HG03175 (cell line): ENCODE data around the gene YTHDC1.
A peak's percentile ranks its signal among the peaks of the same experiment; 100 is the strongest.
"Not testable (repeated sequence)": the region's sequence is repeated elsewhere in the genome, so short reads cannot be mapped to it uniquely, and the experiment has no call there.

Source experiments
- ATAC-seq: cut with Tn5 transposase; IDR thresholded peaks from one replicate; pipeline ENCODE4 v1.9.1; 2021; ENCODE audit warnings: mild to moderate bottlenecking, moderate library complexity; ENCODE audit not compliant: unreplicated experiment

YTHDC1 gene

DNA sequence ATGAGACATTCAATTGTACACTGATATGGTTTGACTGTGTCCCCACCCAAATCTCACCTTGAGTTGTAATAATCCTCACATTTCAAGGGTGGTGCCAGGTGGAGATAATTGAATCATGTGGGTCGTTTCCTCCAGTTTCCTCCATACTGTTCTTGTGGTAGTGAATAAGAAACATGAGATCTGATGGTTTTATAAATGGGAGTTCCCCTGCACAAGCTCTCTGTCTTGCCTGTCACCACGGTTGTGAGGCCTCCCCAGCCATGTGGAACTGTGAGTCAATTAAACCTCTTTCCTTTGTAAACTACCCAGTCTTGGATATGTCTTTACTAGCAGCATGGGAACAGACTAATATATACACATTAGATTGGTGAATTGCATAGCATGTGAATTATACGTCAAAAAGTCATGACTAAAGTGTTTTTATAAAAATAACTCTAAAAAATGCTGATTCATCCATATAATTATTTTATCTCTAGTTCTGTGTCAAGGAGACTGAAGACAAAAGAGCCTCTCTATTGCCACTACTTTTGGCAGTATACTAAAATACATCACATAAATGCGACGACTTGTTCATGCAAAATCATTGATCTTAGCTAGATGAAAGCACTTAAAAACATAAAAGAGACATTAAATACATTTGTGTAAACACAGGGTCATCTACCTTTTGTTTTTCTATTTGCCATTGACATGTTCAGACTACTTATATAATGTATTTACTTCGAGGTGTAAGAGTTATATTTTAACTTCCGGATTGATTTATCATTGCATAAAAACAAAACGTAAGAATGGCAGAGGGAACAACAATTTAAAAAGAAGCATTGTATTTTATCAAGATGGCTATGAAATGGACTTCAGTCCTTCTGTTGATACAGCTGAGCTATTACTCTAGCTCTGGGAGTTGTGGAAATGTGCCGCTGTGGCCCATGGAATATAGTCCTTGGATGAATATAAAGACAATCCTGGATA is 50.1 kb downstream of the YTHDC1 start:
- ATAC-seq = no peak

DNA sequence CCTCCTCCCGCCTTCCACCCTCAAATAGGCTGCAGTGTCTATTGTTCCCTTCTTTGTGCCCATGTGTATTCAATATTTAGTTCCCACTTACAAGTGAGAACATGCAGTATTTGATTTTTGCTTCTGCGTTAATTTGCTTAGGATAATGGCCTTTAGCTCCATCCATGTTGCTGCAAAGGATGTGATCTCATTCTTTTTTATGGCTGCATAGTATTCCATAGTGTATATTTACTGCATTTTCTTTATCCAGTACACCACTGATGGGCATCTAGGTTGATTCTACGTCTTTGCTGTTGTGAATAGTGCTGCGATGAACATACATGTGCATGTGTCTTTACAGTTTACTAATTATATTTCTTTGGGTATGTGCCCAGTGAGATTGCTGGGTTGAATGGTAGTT is 52.8 kb downstream of the YTHDC1 start:
- no peak for ATAC-seq

DNA sequence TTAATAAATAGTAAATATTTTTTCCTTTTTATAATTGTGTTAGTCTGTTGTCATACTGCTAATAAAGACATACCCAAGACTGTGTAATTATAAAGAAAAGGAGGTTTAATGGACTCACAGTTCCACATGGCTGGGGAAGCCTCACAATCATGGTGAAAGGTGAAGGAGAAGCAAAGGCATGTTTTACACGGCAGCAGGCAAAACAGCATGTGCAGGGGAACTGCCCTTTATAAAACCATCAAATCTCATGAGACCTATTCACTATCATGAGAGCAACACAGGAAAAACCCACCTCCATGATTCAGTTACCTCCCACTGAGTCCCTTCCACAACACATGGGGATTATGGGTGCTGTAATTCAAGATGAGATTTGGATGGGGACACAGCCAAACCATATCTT is 58.6 kb downstream of the YTHDC1 start:
- no peak for ATAC-seq

DNA sequence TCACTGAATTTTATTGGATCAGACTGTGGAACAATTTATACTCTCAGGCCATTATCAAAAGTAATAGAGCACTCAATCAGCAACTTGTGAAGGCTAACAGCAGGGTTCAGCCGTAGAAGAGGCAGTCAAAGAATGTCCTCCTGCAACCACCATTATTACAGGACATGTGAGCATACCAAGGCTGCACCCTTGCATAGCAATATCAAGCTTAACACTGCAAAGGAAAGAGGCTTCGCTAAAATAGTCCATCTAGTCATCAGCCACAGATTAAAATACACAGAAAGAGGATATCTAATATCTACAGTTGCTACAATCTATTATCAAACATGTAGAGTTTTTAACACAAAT is 61.5 kb downstream of the YTHDC1 start:
- ATAC-seq = no peak

DNA sequence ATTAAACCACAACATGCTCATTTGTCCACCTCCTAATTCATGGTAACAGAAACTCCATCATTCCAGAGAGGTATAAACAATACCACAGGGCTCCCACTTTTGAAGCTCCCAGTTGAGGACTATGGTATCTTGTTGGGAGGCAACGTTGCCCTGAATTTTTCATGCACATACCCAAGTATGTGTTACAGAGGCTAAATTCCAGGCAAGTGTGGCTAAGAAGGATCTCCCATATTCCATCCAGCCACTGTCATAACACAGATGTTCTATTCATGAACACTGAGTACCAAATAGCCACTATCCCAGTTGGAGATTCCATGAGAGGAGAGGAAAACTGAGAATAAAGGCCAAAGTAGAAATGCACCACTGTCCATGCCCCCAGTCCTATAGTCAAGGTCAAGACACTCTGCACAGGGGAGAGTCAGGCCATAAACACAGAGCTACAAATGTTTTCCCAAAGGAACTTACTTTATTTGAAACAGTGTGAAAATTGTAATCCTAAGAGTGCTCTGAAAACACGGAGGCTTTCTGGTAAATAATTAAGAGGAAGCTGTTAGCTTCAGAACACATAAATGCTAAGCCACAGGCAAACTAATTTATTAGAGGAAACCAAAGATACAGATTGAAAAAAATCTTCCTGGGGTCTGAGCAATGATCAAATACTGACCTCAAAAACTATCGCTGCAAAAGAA is 62.0 kb downstream of the YTHDC1 start:
- ATAC-seq = no peak

DNA sequence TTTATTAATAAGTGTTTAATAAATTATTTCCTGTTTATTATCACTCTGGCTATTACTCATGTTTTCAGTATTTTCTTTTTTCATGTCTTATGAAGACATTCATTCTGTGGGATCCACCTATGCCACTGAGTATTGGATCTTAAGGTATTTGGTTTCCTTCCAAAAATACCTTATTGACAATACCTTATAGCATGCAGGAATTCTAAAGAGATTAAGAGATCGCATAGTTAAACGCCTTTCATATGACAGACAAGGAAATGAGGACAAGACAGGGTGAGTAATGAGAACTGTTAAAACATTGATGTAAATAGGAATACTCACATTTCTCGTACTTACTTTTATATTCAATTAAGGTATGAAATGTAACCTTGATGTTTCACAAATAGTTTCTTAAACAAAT is 66.2 kb downstream of the YTHDC1 start:
- no peak for ATAC-seq

DNA sequence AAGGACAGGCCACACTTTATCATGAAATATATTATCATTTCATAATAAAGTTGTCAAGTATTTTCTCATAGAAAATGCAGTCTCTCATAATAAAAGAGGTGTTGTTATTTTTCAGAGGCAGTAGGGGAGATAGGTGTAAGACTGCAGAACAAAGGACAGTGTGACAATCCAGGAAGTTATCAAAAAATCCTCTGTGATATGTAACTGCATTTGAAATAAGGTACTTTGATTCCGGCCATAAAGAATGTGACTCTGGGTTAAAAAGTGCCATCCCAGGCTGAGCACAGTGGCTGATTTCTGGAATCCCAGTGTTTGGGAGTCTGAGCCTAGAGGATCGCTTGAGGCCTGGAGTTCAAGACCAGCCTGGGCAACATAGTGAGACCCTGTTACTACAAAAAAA is 66.8 kb downstream of the YTHDC1 start:
- no peak for ATAC-seq

DNA sequence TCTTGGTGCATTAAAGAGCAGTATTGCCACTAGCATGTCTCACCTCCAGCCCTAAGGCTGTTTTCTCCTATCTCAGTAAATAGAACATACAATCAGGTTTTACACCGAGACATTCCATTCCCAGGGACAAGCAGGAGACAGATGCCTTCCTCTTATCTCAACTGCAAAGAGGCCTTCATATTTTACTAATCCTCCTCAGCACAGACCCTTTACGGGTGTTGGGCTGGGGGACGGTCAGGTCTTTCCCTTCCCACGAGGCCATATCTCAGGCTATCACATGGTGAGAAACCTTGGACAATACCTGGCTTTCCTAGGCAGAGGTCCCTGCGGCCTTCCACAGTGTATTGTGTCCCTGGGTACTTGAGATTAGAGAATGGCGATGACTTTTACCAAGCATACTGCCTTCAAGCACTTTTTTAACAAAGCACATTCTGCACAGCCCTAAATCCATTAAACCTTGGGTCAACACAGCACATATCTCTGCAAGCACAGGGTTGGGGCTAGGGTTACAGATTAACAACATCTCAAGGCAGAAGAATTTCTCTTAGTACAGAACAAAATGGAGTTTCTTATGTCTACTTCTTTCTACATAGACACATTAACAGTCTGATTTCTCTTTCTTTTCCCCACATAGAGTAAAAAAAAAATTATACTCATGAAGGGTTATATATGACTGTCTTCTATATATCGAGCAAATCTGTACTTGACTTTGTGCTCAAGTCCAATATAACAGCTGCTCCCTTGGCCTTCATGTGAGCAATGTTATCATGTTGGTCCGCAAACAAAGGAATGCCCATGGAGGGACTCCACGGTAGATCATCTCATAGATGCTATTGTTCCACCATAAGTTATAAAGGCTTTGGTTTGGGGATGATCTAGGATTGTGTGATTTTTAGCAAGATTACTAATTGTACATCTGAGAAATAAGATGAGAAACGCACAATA is 67.8 kb downstream of the YTHDC1 start:
- not testable (repeated sequence) for ATAC-seq

DNA sequence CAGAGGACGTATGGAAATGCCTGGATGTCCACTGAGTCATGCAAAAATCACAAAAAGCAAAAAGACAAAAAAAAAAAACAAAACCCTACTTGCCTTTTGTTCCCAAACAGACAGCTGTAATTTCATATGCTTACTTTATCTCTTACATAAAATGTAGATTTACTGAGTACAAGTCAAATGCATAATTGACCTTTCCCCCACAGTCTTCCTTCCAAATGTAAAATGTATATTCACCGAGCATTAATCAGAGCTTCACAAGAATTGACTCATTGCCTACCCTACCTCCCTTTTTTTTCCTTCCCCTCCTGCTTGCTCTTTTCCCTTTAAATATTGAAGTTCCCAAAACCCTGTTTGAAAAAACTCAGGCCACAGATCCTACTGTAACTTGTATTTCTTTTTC is 71.9 kb downstream of the YTHDC1 start:
- ATAC-seq = no peak

DNA sequence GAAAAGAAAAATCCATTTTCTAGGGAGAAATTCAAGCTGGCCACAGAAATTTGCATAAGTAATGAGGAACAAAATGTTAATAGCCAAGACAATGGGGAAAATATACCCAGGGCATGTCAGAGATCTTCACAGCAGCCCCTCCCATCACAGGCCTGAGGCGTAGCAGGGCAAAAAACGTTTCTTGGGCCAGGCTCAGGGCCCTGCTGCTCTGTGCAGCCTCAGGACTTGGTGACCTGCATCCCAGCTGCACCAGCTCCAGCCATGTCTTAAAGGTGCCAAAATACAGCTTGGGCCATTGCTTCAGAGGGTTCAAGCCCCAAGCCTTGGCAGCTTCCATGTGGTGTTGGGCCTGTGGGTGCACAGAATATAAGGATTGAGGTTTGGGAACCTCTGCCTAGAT is 72.3 kb downstream of the YTHDC1 start:
- no peak for ATAC-seq

DNA sequence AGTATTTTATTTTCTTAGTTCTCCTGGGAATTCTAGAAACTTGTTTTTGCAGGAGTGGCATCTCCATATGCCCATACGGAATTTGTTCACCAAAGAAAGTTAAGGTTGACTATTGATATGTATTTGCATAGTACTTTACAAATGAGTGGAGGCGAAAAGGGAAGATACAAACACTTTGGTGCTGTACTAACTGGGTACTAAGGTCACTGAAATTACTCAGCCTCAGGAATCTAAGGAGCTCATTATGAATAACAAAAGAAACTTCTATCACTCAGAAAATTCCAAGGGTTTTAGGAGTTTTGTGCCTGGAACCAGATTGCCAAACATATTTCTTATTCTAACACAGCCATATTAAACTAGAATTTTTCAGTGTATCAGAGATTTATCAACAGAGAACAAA is 77.0 kb downstream of the YTHDC1 start:
- peak; percentile 51 for ATAC-seq

DNA sequence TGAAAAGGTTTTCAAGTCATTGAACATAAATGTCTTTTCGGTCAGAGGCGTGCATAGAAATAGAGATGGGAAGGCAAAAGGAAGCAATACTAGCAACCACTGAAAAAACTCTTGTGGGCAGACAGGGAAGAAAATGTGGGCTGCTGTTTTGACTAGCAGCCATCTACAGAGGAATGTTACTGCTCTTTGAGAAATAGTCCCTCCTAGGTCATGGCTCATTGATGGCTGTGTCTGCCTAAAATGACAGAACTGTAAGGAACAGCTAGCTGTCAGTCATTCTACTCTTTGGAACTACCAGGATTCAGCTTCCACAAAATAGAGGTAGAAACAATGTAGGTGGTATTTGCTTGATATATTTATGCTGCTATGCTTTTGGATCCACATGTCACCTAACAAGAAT is 77.5 kb downstream of the YTHDC1 start:
- ATAC-seq = peak; percentile 33

DNA sequence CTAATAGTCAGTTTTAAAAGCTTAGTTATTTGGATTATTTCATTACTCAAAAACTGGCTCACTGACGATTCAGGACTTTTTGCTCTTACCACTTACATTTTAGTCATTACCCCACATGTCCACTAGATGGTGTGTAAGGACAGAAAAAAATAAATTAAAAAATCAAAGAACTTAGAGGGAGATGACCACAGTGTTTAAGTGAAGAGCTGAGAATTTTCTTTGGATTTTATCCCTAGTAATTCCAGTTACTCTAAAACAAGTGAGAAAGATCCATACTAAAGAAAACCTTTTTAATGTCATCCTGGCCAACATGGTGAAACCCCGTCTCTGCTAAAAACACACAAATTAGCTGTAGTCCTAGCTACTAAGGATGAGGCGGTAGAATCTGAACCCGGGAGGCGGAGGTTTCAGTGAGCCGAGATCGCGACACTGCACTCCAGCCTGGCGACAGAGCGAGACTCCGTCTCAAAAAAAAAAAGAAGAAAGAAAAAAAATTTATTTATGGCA is 78.0 kb downstream of the YTHDC1 start:
- peak; percentile 69 for ATAC-seq

DNA sequence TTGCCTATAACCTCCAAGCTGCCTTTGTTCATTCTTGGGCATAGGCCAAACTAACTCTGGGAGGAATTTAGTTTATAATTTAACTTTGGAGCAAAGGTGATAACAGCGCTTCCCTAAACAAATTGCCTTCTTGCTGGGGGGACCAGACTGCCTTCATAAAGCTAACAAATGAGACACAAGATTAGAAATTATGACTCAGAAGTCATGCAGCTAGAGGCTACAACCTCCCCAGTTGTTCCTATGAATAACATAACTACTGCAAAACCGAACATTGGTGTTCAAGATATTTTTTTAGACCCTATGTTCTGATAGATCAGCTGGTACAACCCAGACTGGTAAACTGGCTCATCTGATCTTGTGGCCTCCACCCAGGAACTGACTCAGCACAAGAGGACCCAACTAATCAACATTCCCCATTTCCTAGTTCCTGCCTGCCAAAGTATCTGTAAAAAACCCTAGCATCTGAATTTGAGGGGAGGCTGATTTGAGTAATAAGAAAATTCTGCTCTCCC is 82.4 kb downstream of the YTHDC1 start:
- ATAC-seq = no peak

DNA sequence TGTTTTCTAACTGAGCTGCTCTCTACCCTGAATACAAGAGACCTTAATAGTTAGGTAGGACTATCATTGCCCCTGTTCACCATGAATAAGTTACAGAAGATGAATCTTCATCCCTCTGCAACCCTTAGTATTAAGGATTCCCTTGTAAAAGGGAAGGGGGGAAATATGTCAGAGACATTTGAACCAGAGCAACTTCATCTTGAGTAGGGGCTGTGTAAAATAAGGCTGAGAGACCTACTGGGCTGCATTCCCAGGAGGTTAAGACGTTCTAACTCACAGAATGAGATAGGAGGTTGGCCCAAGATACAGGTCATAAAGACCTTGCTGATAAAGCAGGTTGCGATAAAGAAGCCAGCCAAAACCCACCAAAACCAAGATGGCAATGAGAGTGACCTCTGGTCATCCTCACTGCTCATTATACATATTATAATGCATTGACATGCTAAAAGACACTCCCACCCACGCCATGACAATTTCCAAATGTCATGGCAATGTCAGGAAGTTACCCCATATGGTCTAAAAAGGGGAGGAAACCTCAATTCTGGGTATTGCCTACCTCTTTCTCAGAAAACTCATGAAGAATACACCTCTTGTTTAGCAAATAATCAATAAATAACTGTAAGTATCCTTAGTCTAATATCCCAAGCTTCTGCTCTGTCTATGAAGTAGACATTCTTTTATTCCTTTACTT is 84.9 kb downstream of the YTHDC1 start:
- ATAC-seq = no peak
